ENCODE data around the gene ENDOU. TPM values are rescaled to one million over a fixed set of nuclear protein-coding genes. Genes with fewer than 3 reads are reported as not detected.

The ENDOU gene
- total RNA-seq, 1 experiment from 2014 or later = not detected

DNA sequence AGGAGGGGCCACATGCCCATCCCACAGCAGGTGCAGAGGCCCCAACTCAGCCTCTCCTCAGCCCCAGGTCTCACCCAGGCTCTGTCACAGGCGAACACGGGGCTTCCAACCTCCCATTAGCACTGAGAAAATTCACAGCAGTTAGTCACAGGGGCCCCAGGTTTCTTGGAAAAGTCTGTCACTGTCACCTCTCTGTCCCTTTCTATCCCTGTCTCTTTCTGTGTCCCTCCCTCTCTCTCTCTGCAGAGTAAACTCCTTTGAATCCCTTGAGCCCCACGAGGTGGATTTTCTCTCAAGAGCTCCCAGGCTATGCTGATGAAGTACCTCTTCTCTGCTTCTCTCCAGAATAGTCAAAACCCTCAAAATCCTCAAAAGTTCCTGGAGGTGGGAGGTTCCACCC, 14.0 kb upstream of the ENDOU start:
- no peak overlapping the region for H3K4me3 Mint-ChIP-seq

DNA sequence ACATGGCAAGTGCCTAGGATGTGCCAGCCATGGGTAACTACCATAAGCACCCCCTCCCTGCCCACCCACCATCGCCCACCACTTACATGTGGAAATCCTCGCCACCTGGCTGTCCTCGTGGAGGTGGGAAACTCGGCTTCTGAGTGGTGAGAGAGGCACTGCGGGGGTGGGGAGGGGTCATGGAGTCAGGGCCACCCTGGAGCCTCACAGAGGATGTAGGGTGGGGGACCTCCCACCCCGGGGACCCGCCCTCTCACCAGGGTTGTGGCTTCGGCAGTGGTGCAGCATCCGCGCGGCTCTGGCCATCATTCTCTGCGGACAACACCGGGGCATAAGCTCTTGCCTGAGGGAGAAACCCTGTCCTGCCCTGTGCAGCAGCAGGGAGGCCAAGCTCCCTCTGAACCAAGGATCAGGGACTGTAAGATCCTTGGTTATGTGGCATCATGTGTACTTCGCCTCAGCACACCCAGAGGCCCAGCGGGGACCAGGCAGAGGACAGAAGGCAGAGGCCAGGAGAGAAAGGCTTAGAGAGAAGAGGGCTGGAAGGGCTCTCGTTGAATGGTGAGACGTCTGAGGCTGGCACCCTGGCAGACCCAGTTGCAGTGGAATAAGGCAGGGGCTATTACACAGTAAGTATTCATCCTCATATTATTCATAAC, 12.8 kb upstream of the ENDOU start:
- H3K4me3 Mint-ChIP-seq = no peak overlapping the region
- no peak overlapping the region for H3K27ac Mint-ChIP-seq
- no peak for TF ChIP-seq NR1H2 (CRISPR knock-in tag; IDR thresholded peaks at IDR 0.05)
- TF ChIP-seq OVOL2 (CRISPR knock-in tag; IDR thresholded peaks at IDR 0.05; ENCODE audit: borderline replicate concordance) = no peak
- TF ChIP-seq ESRRA (CRISPR knock-in tag; IDR thresholded peaks at IDR 0.05; ENCODE audit: borderline replicate concordance) = no peak
- peaks cover 27% of the 10 kb centered on the region for H3K4me1 Mint-ChIP-seq
- ATAC-seq (no peak), DNase-seq (ENCODE audit: low spot score) (no peak)
- H3K36me3 Mint-ChIP-seq = no peaks in the 10 kb centered on the region
- ChIA-PET POLR2A (no interaction called here), CTCF (interaction anchor here (8.9 to 15.4 kb wide), 2 partner anchors 22 to 36 kb away, joined by 104 to 735 read pairs; partner anchors contain the start of gene SLC48A1)
- H3K9me3 Mint-ChIP-seq = no peaks in the 10 kb centered on the region
- H3K27me3 Mint-ChIP-seq (ENCODE audit: low read depth) = peaks cover 7% of the 10 kb centered on the region

More for the DNA sequence above, 14.0 kb upstream of the ENDOU start:
- no peaks in the 10 kb centered on the region for H3K36me3 Mint-ChIP-seq
- peaks cover 35% of the 10 kb centered on the region for H3K4me1 Mint-ChIP-seq
- no peak for DNase-seq (ENCODE audit: low spot score)
- H3K27me3 Mint-ChIP-seq (ENCODE audit: low read depth) = peaks cover 10% of the 10 kb centered on the region
- TF ChIP-seq CBFB (CRISPR knock-in tag; IDR thresholded peaks at IDR 0.05; ENCODE audit: low read depth) = no peak
- ATAC-seq = no peak
- no peaks in the 10 kb centered on the region for H3K9me3 Mint-ChIP-seq
- CTCF ChIA-PET = interaction anchor here (6.4 to 15.4 kb wide), 4 partner anchors 17 to 98 kb away, joined by 104 to 735 read pairs (median 163); partner anchors contain the start of genes RAPGEF3 and SLC48A1
- POLR2A ChIA-PET = no interaction called here
- no peak overlapping the region for H3K27ac Mint-ChIP-seq

DNA sequence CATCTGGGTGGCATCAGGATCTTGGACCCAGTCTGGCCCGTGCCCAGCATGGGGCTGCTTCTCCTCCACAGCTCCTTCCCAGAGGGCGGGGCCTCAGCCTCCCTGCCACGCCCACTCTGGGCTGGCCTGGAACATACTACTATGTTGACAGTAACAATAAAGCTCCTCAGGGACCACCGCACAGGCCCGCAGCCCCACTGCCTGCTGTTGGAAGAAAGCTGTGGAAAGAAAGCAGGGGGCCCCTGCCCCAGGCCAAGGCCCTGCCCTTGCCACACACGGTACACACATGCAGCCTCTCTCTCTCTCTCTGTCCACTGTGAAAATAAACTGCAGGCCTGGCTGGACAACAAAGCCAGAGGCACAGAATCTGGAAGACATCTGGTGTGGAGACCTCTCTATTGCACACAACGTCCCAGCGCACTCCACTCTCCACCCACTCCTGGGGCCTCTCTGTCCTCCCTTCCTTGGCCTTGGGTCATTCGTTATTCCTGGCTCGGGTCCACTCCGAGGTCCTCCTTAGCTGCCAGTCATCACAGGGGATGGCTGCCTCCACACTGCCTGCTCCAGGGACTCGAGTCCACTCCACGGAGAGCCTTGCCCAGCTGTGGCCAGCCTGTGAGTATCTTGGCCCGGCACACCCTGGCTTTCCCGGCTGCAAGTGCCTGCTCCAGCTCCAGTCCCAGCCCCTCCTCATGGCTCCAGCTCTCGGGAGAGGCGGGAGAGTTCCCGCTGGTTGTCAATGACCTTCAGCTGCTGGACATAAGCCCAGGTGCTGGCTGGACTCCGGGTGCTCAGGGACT, 11.8 kb upstream of the ENDOU start:
- Mint-ChIP-seq H3K27ac (no peak overlapping the region), H3K36me3 (no peaks in the 10 kb centered on the region), H3K9me3 (no peaks in the 10 kb centered on the region), H3K4me3 (no peak overlapping the region), H3K27me3 (ENCODE audit: low read depth) (peaks cover 6% of the 10 kb centered on the region; the same call in 1 of the 2 replicates), H3K4me1 (peaks cover 26% of the 10 kb centered on the region)
- ChIA-PET CTCF (interaction anchor here (0.9 to 15.4 kb wide), 7 partner anchors 21 to 105 kb away, joined by 3 to 735 read pairs (median 13); partner anchors contain the start of genes RAPGEF3, RPAP3 and SLC48A1), POLR2A (no interaction called here)
- ATAC-seq (peak; percentile 8; the same call in 1 of the 2 replicates), DNase-seq (ENCODE audit: low spot score) (peak; percentile 38)
- TF ChIP-seq, protein P1, sequence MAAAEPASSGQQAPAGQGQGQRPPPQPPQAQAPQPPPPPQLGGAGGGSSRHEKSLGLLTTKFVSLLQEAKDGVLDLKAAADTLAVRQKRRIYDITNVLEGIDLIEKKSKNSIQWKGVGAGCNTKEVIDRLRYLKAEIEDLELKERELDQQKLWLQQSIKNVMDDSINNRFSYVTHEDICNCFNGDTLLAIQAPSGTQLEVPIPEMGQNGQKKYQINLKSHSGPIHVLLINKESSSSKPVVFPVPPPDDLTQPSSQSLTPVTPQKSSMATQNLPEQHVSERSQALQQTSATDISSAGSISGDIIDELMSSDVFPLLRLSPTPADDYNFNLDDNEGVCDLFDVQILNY (CRISPR knock-in tag; IDR thresholded peaks at IDR 0.05) = no peak
- no peak for TF ChIP-seq ZNF671 (CRISPR knock-in tag; IDR thresholded peaks at IDR 0.05)
- TF ChIP-seq ZNF121 (CRISPR knock-in tag; IDR thresholded peaks at IDR 0.05) = no peak
- TF ChIP-seq ZNF263 (CRISPR knock-in tag; IDR thresholded peaks at IDR 0.05; ENCODE audit: low read depth) = no peak
- no peak for TF ChIP-seq TEAD1 (CRISPR knock-in tag; IDR thresholded peaks at IDR 0.05)
- TF ChIP-seq, protein P2, sequence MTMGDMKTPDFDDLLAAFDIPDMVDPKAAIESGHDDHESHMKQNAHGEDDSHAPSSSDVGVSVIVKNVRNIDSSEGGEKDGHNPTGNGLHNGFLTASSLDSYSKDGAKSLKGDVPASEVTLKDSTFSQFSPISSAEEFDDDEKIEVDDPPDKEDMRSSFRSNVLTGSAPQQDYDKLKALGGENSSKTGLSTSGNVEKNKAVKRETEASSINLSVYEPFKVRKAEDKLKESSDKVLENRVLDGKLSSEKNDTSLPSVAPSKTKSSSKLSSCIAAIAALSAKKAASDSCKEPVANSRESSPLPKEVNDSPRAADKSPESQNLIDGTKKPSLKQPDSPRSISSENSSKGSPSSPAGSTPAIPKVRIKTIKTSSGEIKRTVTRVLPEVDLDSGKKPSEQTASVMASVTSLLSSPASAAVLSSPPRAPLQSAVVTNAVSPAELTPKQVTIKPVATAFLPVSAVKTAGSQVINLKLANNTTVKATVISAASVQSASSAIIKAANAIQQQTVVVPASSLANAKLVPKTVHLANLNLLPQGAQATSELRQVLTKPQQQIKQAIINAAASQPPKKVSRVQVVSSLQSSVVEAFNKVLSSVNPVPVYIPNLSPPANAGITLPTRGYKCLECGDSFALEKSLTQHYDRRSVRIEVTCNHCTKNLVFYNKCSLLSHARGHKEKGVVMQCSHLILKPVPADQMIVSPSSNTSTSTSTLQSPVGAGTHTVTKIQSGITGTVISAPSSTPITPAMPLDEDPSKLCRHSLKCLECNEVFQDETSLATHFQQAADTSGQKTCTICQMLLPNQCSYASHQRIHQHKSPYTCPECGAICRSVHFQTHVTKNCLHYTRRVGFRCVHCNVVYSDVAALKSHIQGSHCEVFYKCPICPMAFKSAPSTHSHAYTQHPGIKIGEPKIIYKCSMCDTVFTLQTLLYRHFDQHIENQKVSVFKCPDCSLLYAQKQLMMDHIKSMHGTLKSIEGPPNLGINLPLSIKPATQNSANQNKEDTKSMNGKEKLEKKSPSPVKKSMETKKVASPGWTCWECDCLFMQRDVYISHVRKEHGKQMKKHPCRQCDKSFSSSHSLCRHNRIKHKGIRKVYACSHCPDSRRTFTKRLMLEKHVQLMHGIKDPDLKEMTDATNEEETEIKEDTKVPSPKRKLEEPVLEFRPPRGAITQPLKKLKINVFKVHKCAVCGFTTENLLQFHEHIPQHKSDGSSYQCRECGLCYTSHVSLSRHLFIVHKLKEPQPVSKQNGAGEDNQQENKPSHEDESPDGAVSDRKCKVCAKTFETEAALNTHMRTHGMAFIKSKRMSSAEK (CRISPR knock-in tag; IDR thresholded peaks at IDR 0.05; ENCODE audit: borderline replicate concordance) = no peak
- no peak for TF ChIP-seq TEAD4 (CRISPR knock-in tag; IDR thresholded peaks at IDR 0.05)
- TF ChIP-seq, protein P3, sequence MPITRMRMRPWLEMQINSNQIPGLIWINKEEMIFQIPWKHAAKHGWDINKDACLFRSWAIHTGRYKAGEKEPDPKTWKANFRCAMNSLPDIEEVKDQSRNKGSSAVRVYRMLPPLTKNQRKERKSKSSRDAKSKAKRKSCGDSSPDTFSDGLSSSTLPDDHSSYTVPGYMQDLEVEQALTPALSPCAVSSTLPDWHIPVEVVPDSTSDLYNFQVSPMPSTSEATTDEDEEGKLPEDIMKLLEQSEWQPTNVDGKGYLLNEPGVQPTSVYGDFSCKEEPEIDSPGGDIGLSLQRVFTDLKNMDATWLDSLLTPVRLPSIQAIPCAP (CRISPR knock-in tag; IDR thresholded peaks at IDR 0.05) = no peak
- no peak for TF ChIP-seq JAZF1 (CRISPR knock-in tag; IDR thresholded peaks at IDR 0.05)
- TF ChIP-seq, protein P4, sequence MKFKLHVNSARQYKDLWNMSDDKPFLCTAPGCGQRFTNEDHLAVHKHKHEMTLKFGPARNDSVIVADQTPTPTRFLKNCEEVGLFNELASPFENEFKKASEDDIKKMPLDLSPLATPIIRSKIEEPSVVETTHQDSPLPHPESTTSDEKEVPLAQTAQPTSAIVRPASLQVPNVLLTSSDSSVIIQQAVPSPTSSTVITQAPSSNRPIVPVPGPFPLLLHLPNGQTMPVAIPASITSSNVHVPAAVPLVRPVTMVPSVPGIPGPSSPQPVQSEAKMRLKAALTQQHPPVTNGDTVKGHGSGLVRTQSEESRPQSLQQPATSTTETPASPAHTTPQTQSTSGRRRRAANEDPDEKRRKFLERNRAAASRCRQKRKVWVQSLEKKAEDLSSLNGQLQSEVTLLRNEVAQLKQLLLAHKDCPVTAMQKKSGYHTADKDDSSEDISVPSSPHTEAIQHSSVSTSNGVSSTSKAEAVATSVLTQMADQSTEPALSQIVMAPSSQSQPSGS (CRISPR knock-in tag; IDR thresholded peaks at IDR 0.05; ENCODE audit: borderline replicate concordance, low read depth) = no peak
- TF ChIP-seq, protein P5, sequence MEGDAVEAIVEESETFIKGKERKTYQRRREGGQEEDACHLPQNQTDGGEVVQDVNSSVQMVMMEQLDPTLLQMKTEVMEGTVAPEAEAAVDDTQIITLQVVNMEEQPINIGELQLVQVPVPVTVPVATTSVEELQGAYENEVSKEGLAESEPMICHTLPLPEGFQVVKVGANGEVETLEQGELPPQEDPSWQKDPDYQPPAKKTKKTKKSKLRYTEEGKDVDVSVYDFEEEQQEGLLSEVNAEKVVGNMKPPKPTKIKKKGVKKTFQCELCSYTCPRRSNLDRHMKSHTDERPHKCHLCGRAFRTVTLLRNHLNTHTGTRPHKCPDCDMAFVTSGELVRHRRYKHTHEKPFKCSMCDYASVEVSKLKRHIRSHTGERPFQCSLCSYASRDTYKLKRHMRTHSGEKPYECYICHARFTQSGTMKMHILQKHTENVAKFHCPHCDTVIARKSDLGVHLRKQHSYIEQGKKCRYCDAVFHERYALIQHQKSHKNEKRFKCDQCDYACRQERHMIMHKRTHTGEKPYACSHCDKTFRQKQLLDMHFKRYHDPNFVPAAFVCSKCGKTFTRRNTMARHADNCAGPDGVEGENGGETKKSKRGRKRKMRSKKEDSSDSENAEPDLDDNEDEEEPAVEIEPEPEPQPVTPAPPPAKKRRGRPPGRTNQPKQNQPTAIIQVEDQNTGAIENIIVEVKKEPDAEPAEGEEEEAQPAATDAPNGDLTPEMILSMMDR (IDR thresholded peaks at IDR 0.05) = no peak
- TF ChIP-seq ZNF317 (CRISPR knock-in tag; IDR thresholded peaks at IDR 0.05; ENCODE audit: borderline replicate concordance, low read depth) = no peak
